ENCODE measurements around the gene TUFT1.
"Not testable (repeated sequence)": the region's sequence is repeated elsewhere in the genome, so short reads cannot be mapped to it uniquely, and the experiment has no call there.

The TUFT1 gene

DNA sequence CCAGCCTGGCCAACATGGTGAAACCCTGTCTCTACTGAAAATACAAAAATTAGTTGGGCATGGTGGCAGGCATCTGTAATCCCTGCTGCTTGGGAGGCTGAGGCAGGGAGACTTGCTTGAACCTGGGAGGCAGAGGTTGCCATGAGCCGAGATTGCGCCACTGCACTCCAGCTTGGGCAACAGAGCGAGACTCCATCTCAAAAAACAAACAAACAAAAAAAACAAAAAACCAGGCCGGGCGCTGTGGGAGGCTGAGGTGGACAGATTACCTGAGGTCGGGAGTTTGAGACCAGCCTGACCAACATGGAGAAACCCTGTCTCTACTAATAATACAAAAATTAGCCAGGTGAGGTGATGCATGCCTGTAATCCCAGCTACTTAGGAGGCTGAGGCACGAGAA, 17.7 kb upstream of the TUFT1 start:
- H3K36me3 Mint-ChIP-seq; H3K4me3 Mint-ChIP-seq; H3K27me3 Mint-ChIP-seq; H3K9me3 Mint-ChIP-seq (ENCODE audit: low read depth); H3K4me1 Mint-ChIP-seq (ENCODE audit: low read depth); H3K27ac Mint-ChIP-seq: not testable (repeated sequence)

DNA sequence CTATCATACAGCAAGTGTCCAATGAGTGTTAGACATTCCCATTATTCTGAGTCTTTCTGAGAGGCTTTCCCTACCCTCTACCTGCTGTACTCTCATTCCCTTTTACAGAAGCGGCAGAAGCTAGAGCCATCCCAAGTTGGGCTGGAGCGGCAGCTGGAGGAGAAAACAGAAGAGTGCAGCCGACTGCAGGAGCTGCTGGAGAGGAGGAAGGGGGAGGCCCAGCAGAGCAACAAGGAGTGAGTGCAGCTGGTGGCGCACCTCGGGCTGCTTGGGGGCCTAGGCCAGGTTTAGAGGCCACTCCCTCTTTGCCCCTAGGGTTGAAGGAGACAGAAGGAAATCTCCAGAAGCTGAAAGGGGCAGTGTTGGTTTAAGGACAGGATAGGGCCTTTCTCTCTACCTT, 16.8 kb upstream of the TUFT1 start:
- H3K27me3 Mint-ChIP-seq: no peaks in the 10 kb centered on the region
- H3K27ac Mint-ChIP-seq: no peak overlapping the region
- H3K4me3 Mint-ChIP-seq: no peak overlapping the region
- no peaks in the 10 kb centered on the region for H3K4me1 Mint-ChIP-seq (ENCODE audit: low read depth)
- no peaks in the 10 kb centered on the region for H3K36me3 Mint-ChIP-seq
- no peaks in the 10 kb centered on the region for H3K9me3 Mint-ChIP-seq (ENCODE audit: low read depth)

DNA sequence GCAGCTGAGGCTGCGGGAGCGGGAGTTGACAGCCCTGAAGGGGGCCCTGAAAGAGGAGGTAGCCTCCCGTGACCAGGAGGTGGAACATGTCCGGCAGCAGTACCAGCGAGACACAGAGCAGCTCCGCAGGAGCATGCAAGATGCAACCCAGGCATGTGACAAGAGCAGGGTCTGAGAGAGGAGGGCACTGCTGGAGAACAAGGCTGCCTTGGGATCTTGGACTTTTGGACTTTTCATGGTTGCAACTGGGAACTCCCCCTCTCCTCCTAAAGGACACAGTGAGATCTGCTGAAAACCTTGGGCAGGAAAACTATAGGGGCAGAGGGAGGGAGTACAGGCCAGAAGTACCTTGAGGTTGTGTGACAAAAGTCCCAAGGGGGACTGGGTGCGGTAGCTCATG, 15.4 kb upstream of the TUFT1 start:
- Mint-ChIP-seq H3K9me3 (ENCODE audit: low read depth) (no peaks in the 10 kb centered on the region), H3K27me3 (no peaks in the 10 kb centered on the region), H3K36me3 (no peaks in the 10 kb centered on the region), H3K4me1 (ENCODE audit: low read depth) (no peaks in the 10 kb centered on the region), H3K27ac (no peak overlapping the region), H3K4me3 (no peak overlapping the region)

DNA sequence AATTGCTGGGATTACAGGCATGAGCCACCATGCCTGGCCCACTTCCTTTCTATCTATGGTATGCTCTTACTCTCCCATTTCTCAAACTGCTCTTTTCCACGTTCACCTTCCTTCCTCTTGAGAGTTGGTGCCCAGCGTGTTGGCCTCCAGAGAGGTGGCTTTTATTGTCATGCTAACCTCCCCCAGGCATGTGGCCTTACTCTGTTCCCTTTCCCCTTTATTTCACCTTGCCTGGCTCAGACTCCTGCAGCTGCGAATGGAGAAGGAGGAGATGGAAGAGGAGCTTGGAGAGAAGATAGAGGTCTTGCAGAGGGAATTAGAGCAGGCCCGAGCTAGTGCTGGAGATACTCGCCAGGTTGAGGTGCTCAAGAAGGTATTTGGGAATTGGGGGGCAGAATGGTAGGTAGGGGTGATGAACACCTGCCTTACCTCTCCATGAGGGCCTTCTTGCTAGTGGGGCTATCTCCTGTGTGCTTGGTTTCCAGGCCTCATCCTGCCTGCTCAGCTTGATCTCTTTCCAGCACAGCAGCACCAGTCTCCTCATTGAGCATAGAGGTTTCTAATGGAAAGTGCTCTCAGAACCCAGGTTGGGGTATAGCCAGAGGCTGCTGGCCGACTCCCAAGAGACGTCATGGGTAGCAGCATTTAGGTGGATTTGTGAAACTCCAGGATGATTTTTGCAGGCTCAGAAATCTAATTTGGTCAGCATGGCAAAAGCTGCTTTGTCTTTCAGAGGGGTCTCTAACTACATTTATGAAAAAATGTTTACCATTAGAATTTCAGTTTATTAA, 13.2 kb upstream of the TUFT1 start:
- H3K27ac Mint-ChIP-seq: no peak overlapping the region
- no peaks in the 10 kb centered on the region for H3K9me3 Mint-ChIP-seq (ENCODE audit: low read depth)
- no peaks in the 10 kb centered on the region for H3K27me3 Mint-ChIP-seq
- no peaks in the 10 kb centered on the region for H3K4me1 Mint-ChIP-seq (ENCODE audit: low read depth)
- no peak overlapping the region for H3K4me3 Mint-ChIP-seq
- peaks cover under 1% of the 10 kb centered on the region for H3K36me3 Mint-ChIP-seq

DNA sequence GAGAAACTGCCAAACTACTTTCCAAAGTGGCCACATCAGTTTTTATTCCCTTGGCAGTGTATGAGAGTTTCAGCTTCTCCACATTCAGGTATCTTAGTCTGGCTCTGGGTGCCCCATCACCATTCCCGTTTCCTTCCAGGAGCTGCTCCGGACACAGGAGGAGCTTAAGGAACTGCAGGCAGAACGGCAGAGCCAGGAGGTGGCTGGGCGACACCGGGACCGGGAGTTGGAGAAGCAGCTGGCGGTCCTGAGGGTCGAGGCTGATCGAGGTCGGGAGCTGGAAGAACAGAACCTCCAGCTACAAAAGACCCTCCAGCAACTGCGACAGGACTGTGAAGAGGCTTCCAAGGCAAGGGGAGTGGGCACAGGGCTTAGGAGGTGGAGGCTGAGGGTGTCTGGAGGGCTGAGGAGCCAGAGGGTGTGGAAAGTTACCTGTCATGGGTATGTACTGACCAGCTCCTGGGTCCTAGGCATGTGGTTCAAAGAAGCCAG, 10.9 kb upstream of the TUFT1 start:
- Mint-ChIP-seq H3K27me3 (no peaks in the 10 kb centered on the region), H3K4me3 (no peak overlapping the region), H3K9me3 (ENCODE audit: low read depth) (no peaks in the 10 kb centered on the region), H3K36me3 (peaks cover 2% of the 10 kb centered on the region), H3K4me1 (ENCODE audit: low read depth) (no peaks in the 10 kb centered on the region), H3K27ac (no peak overlapping the region)

DNA sequence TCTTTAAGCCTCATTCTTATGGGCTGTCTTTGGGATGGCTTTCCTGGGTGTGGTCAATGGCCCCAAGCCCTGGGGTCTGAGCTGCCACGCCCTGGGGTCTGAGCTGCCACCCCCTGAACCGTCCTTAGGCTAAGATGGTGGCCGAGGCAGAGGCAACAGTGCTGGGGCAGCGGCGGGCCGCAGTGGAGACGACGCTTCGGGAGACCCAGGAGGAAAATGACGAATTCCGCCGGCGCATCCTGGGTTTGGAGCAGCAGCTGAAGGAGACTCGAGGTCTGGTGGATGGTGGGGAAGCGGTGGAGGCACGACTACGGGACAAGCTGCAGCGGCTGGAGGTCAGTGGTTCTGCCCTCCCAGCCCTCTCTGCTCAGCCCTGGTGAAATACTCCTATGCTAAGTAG, 10.3 kb upstream of the TUFT1 start:
- peaks cover 2% of the 10 kb centered on the region for H3K36me3 Mint-ChIP-seq
- no peaks in the 10 kb centered on the region for H3K9me3 Mint-ChIP-seq (ENCODE audit: low read depth)
- no peak overlapping the region for H3K27ac Mint-ChIP-seq
- no peaks in the 10 kb centered on the region for H3K4me1 Mint-ChIP-seq (ENCODE audit: low read depth)
- H3K27me3 Mint-ChIP-seq: no peaks in the 10 kb centered on the region
- no peak overlapping the region for H3K4me3 Mint-ChIP-seq

DNA sequence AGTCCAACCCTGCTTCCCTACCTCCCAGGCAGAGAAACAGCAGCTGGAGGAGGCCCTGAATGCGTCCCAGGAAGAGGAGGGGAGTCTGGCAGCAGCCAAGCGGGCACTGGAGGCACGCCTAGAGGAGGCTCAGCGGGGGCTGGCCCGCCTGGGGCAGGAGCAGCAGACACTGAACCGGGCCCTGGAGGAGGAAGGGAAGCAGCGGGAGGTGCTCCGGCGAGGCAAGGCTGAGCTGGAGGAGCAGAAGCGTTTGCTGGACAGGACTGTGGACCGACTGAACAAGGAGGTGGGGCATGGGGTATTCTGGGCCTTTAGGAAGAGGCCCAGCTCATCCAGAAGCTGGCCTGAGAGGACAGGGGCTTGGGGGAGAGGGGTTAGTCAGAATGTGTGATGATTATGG, 9.6 kb upstream of the TUFT1 start:
- Mint-ChIP-seq H3K4me1 (ENCODE audit: low read depth) (no peaks in the 10 kb centered on the region), H3K4me3 (no peak overlapping the region), H3K27ac (no peak overlapping the region), H3K27me3 (no peaks in the 10 kb centered on the region), H3K36me3 (peaks cover 2% of the 10 kb centered on the region), H3K9me3 (ENCODE audit: low read depth) (no peaks in the 10 kb centered on the region)

DNA sequence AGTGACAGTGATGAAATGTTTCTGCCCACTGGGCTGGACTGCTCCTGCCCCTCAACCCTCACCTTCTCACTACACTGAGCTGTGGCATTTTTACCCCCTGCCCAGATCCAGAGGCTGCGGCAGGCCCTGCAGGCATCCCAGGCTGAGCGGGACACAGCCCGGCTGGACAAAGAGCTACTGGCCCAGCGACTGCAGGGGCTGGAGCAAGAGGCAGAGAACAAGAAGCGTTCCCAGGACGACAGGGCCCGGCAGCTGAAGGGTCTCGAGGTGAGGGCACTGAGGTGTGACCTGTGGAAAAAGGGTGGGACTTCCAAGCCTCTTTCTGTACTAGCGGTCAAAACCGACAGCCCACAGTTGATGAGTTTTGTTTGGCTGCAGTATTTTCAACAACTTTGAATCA, 6.2 kb upstream of the TUFT1 start:
- Mint-ChIP-seq H3K4me1 (ENCODE audit: low read depth) (no peaks in the 10 kb centered on the region), H3K27ac (no peak overlapping the region), H3K36me3 (peaks cover 2% of the 10 kb centered on the region), H3K27me3 (no peaks in the 10 kb centered on the region), H3K9me3 (ENCODE audit: low read depth) (no peaks in the 10 kb centered on the region), H3K4me3 (no peak overlapping the region)

DNA sequence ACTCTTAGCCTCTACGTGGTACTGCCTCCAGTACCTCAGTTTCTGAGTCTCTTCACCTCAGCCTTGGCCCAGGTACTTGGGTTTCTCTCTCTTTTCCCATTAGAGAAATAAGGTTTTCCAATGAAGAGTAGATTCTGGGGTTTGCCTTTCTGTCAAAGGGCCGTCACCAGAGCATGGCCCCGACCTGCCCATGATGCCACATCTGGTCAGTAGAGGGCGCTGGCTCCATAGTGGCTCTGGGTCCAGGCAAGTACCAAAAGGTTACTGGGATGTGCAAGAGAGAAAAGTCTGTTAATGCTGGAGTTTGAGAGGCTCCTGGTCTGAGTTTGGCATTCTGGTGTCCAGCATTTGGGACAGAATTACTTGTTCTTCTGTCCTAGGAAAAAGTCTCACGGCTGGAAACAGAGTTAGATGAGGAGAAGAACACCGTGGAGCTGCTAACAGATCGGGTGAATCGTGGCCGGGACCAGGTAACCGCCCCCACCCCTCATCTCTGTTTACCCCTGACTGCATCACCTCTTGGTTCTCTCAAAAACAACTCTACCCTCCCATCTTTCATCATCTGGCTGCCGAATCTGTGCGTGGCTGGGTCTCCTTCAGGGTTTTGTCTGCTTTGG, 5.3 kb upstream of the TUFT1 start:
- Mint-ChIP-seq H3K9me3 (ENCODE audit: low read depth) (no peaks in the 10 kb centered on the region), H3K4me3 (no peak overlapping the region), H3K27me3 (no peaks in the 10 kb centered on the region), H3K4me1 (ENCODE audit: low read depth) (peaks cover 4% of the 10 kb centered on the region), H3K36me3 (peaks cover 2% of the 10 kb centered on the region), H3K27ac (no peak overlapping the region)

DNA sequence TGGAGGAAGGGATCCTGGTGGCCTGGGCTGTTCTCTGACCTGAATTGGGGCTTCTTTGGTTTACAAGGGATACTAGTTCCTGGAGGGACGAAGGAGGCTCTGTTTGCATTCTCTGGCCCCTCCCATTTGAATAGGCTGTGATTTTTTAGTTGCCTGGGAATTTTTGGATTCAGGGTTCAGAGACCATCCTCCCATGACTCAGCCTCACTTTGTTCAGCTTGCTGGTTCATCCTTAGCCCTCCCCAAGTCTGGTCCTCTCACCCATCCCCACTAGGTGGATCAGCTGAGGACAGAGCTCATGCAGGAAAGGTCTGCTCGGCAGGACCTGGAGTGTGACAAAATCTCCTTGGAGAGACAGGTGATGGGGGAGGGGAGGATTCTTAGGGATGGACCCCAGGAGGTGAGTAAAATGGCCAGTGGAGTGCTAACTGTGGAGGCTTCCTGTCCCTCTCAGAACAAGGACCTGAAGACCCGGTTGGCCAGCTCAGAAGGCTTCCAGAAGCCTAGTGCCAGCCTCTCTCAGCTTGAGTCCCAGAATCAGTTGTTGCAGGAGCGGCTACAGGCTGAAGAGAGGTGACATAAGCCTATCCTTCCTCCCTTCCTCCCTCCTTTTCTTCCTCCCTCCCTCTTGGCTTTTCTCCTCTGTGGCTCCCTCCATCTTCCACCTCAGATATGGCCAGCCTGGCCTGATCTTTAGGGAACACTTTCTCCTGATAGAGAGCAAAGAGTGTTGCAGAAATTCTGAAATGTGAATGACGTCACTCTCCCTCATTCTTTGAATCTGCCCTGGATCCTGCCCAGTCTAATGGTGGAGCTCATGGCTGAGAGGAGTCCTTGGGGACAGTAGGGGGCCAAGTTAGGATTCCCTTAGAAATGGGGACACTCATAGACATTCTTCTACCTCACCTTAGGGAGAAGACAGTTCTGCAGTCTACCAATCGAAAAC, 4.5 kb upstream of the TUFT1 start:
- H3K27me3 Mint-ChIP-seq: no peaks in the 10 kb centered on the region
- no peaks in the 10 kb centered on the region for H3K9me3 Mint-ChIP-seq (ENCODE audit: low read depth)
- peaks cover 2% of the 10 kb centered on the region for H3K36me3 Mint-ChIP-seq
- peaks cover 9% of the 10 kb centered on the region for H3K4me1 Mint-ChIP-seq (ENCODE audit: low read depth)
- H3K4me3 Mint-ChIP-seq: no peak overlapping the region
- H3K27ac Mint-ChIP-seq: no peak overlapping the region

DNA sequence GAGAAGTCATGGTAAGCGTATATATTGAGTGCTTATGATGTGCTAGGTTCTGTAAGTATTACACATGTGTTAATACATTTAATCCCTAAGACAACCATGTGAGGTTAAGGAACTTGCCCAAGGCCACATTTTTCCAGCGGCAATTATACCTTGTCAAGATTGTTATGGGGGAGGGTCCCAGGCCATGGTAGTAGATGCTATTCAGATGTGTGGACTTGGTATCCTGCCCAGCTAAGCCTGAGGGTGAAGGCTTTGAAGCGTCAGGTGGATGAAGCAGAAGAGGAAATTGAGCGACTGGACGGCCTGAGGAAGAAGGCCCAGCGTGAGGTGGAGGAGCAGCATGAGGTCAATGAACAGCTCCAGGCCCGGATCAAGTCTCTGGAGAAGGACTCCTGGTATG, 3.6 kb upstream of the TUFT1 start:
- Mint-ChIP-seq H3K27ac (no peak overlapping the region), H3K9me3 (ENCODE audit: low read depth) (no peaks in the 10 kb centered on the region), H3K36me3 (peaks cover 2% of the 10 kb centered on the region), H3K27me3 (peaks cover 1% of the 10 kb centered on the region), H3K4me3 (no peak overlapping the region), H3K4me1 (ENCODE audit: low read depth) (peaks cover 18% of the 10 kb centered on the region)

DNA sequence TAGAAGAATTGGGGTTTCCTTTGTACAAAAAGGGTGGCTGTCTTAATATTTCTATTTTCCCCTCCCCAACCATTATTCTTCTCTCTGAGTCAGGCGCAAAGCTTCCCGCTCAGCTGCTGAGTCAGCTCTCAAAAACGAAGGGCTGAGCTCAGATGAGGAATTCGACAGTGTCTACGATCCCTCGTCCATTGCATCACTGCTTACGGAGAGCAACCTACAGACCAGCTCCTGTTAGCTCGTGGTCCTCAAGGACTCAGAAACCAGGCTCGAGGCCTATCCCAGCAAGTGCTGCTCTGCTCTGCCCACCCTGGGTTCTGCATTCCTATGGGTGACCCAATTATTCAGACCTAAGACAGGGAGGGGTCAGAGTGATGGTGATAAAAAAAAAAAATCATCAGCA, 3.0 kb upstream of the TUFT1 start:
- H3K27me3 Mint-ChIP-seq: peaks cover 6% of the 10 kb centered on the region
- peaks cover 23% of the 10 kb centered on the region for H3K4me1 Mint-ChIP-seq (ENCODE audit: low read depth)
- H3K27ac Mint-ChIP-seq: no peak overlapping the region
- H3K9me3 Mint-ChIP-seq (ENCODE audit: low read depth): no peaks in the 10 kb centered on the region
- H3K4me3 Mint-ChIP-seq: no peak overlapping the region
- no peaks in the 10 kb centered on the region for H3K36me3 Mint-ChIP-seq

DNA sequence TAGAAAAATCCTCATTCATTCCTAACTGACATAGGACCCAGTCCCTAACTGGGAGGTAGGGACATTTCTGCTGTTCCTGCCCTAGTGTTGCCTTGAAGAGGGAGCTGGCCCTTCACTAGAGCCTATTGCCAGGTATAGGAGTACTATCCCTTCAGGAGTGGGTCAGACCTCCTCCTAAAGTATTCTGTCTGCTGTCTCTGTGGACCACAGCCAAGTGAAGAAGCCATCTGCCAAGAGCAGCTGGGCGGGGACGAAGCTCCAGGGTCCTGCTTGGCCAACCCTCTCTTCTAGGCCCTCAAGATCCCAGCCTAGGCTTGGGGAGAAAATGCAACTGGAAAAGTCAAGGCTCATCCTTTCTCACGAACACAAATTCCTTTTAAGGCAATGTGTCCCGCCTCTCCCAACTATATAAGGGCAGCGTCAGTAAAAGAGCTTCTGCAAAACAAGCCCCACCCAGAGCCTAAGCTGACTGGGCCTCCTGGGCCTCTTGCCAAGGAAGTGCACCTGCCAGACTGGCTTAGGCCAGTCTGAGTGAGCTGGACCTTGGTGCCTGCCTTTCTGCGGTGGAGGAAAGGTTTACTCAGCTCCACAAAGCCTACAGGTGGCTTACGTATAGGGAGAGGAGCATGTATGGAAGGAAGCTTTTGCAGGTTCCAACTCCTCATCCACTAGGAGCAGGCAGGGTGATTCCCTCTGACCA, 638 bp upstream of the TUFT1 start:
- peak overlapping the region; percentile 91 for H3K4me3 Mint-ChIP-seq

DNA sequence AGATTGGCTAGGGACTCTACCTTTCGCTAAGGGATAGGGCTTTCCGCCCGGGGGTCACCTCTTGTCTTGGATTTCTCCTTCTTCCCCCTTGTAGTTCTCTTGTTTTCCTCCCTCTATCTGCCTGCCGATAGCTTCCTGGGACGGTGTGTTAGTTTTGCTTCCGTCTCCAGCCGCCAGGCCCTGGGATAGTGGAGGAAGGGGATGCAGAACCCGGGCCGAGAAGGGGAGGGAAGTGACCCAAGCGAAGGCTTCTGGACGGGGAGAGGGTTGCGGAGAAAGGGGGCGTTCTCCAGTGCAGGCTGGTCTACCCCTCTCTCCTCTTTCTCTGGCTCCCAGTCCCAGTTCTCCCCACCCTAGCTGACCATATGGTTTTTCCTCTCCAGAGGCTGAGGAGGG, 871 bp downstream of the TUFT1 start:
- Mint-ChIP-seq H3K27me3 (peaks cover 6% of the 10 kb centered on the region), H3K9me3 (ENCODE audit: low read depth) (no peaks in the 10 kb centered on the region), H3K4me3 (peak overlapping the region; percentile 91), H3K36me3 (no peaks in the 10 kb centered on the region), H3K27ac (no peak overlapping the region), H3K4me1 (ENCODE audit: low read depth) (peaks cover 23% of the 10 kb centered on the region)

More for the DNA sequence above, 638 bp upstream of the TUFT1 start:
- H3K9me3 Mint-ChIP-seq (ENCODE audit: low read depth): no peaks in the 10 kb centered on the region
- peaks cover 23% of the 10 kb centered on the region for H3K4me1 Mint-ChIP-seq (ENCODE audit: low read depth)
- no peaks in the 10 kb centered on the region for H3K36me3 Mint-ChIP-seq
- H3K27ac Mint-ChIP-seq: no peak overlapping the region
- H3K27me3 Mint-ChIP-seq: peaks cover 6% of the 10 kb centered on the region

Data from activated naive CD8-positive, alpha-beta T cell (primary cell).